ENCODE results near the gene SEMA4B. TPM values are rescaled to one million over a fixed set of nuclear protein-coding genes. Genes with fewer than 3 reads are reported as not detected.

SEMA4B gene
- total and polyA plus RNA-seq, 9 of the 15 experiments (the other 6 are each of a cell fraction or from before 2014, with no cell fraction given), result 1.3 to 33.6 (median 11.0) TPM

DNA sequence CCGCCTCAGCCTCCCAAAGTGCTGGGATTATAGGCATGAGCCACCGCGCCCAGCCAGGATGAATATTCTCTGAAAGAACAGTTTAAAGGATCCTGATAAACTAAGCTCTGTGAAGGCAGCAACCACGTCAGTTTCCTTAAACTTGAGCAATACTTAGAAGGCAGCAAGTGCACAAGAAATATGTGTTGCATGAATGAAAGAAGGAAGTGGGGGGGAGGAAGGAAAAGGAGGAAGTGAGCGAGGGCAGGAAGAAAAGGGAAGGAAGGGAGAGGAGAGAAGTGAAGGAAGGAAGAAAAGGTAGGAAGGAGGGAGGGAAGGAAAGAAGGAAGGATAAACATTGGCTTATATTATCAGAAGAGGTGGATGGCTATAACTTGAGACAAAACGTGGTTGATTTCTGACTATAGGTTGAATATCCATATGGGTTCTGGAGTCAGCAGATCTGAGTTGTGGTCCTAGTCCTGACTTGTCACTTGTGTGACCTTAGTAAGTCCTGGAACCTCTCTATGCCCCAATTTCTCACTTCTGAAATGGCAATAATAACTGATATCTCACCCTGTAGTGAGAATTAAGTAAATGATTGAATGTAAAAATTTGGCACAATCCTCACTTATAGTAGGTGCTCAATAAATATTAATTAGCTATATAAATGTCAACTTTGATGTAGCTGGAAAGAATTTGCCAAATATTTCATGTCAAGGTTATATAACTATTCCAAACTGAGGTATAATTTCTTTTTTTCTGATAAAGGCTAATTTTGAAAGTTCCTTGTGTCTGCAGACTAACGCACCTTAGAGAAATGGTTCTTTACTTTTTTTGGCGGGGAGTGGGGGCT is 12.0 kb upstream of the SEMA4B start (continued):
- TF ChIP-seq ZNF217 (CRISPR knock-in tag; IDR thresholded peaks at IDR 0.05) (no peak), DDX20 (tag; IDR thresholded peaks at IDR 0.05; ENCODE audit: low read depth) (no peak), POLR2G (IDR thresholded peaks at IDR 0.05; ENCODE audit: low read depth, low read length) (no peak), ZNF57 (CRISPR knock-in tag; IDR thresholded peaks at IDR 0.05) (no peak), HDAC6 (IDR thresholded peaks at IDR 0.05; ENCODE audit: low read depth, low read length) (no peak), ZNF384 (IDR thresholded peaks at IDR 0.05; ENCODE audit: low read depth, low read length) (no peak), TAF1 (IDR thresholded peaks at IDR 0.05; ENCODE audit: control insufficient read depth, extremely low read depth, insufficient read depth, low read length, severe bottlenecking) (no peak), GATA2 (CRISPR knock-in tag; IDR thresholded peaks at IDR 0.05) (no peak), ZNF316 (IDR thresholded peaks at IDR 0.05) (no peak), ATF7 (IDR thresholded peaks at IDR 0.05) (no peak), JUN (IDR thresholded peaks at IDR 0.05; ENCODE audit: borderline replicate concordance, low read depth, low read length) (no peak), JUN (CRISPR knock-in tag; IDR thresholded peaks at IDR 0.05; ENCODE audit: borderline replicate concordance) (no peak), NFYB (IDR thresholded peaks at IDR 0.05; ENCODE audit: extremely low read depth, insufficient read length) (no peak), EGR1 (conservative IDR thresholded peaks at IDR 0.05) (no peak), NFIC (IDR thresholded peaks at IDR 0.05) (peak; percentile 6; the same call in 1 of the 2 replicates), ZBTB17 (CRISPR knock-in tag; IDR thresholded peaks at IDR 0.05) (no peak), IFI16 (CRISPR knock-in tag; IDR thresholded peaks at IDR 0.05) (no peak)
- TF ChIP-seq, protein P1, sequence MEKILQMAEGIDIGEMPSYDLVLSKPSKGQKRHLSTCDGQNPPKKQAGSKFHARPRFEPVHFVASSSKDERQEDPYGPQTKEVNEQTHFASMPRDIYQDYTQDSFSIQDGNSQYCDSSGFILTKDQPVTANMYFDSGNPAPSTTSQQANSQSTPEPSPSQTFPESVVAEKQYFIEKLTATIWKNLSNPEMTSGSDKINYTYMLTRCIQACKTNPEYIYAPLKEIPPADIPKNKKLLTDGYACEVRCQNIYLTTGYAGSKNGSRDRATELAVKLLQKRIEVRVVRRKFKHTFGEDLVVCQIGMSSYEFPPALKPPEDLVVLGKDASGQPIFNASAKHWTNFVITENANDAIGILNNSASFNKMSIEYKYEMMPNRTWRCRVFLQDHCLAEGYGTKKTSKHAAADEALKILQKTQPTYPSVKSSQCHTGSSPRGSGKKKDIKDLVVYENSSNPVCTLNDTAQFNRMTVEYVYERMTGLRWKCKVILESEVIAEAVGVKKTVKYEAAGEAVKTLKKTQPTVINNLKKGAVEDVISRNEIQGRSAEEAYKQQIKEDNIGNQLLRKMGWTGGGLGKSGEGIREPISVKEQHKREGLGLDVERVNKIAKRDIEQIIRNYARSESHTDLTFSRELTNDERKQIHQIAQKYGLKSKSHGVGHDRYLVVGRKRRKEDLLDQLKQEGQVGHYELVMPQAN (IDR thresholded peaks at IDR 0.05; ENCODE audit: borderline replicate concordance), result peak; percentile 69; the same call in 1 of the 2 replicates
- TF ChIP-seq, protein P2, sequence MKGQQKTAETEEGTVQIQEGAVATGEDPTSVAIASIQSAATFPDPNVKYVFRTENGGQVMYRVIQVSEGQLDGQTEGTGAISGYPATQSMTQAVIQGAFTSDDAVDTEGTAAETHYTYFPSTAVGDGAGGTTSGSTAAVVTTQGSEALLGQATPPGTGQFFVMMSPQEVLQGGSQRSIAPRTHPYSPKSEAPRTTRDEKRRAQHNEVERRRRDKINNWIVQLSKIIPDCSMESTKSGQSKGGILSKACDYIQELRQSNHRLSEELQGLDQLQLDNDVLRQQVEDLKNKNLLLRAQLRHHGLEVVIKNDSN (CRISPR knock-in tag; IDR thresholded peaks at IDR 0.05), result no peak
- TF ChIP-seq, protein P3, sequence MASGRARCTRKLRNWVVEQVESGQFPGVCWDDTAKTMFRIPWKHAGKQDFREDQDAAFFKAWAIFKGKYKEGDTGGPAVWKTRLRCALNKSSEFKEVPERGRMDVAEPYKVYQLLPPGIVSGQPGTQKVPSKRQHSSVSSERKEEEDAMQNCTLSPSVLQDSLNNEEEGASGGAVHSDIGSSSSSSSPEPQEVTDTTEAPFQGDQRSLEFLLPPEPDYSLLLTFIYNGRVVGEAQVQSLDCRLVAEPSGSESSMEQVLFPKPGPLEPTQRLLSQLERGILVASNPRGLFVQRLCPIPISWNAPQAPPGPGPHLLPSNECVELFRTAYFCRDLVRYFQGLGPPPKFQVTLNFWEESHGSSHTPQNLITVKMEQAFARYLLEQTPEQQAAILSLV (tag; IDR thresholded peaks at IDR 0.05), result no peak
